Astrocyte of the spinal cord (primary cell): Measurements from ENCODE around the gene RYR3.

Source experiments
- DNase-seq: peaks from one replicate; pipeline ENCODE4 v3.0.0; 2011; ENCODE audit warnings: low read depth, low spot score
- H3K4me3 ChIP-seq: 2 replicates; pipeline ENCODE4 v1.5.1; 2011; ENCODE audit warnings: low read depth, mild to moderate bottlenecking, low read length, moderate library complexity
- in situ Hi-C: cut with HindIII; loops from 2 replicates; pipeline ENCODE4 v1.10.0; 2017; ENCODE audit warnings: low sequenced_read_pairs
- TF ChIP-seq, protein P1 (sequence below): IDR thresholded peaks from 2 replicates; pipeline ENCODE4 v1.5.1; 2012; ENCODE audit warnings: low read depth, mild to moderate bottlenecking, low read length, inconsistent platforms

Gene RYR3

GRCh38 chr15:33882921-33883320, 572.2 kb downstream of the RYR3 start:
- H3K4me3 ChIP-seq = no peak overlapping the region
- TF ChIP-seq, protein P1, sequence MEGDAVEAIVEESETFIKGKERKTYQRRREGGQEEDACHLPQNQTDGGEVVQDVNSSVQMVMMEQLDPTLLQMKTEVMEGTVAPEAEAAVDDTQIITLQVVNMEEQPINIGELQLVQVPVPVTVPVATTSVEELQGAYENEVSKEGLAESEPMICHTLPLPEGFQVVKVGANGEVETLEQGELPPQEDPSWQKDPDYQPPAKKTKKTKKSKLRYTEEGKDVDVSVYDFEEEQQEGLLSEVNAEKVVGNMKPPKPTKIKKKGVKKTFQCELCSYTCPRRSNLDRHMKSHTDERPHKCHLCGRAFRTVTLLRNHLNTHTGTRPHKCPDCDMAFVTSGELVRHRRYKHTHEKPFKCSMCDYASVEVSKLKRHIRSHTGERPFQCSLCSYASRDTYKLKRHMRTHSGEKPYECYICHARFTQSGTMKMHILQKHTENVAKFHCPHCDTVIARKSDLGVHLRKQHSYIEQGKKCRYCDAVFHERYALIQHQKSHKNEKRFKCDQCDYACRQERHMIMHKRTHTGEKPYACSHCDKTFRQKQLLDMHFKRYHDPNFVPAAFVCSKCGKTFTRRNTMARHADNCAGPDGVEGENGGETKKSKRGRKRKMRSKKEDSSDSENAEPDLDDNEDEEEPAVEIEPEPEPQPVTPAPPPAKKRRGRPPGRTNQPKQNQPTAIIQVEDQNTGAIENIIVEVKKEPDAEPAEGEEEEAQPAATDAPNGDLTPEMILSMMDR = no peak
- in situ Hi-C loops = no loop called here
- no peak for DNase-seq

GRCh38 chr15:33888176-33888575, 577.4 kb downstream of the RYR3 start:
- DNase-seq = no peak
- in situ Hi-C loops = no loop called here
- H3K4me3 ChIP-seq = no peak overlapping the region
- TF ChIP-seq, protein P1 = no peak

GRCh38 chr15:33894193-33894592, 583.4 kb downstream of the RYR3 start:
- in situ Hi-C loops = no loop called here
- DNase-seq = no peak
- H3K4me3 ChIP-seq = no peak overlapping the region
- TF ChIP-seq, protein P1 = no peak

- no peak overlapping the region for H3K4me3 ChIP-seq
- no peak for DNase-seq
- TF ChIP-seq, protein P1 = no peak
- in situ Hi-C loops = no loop called here
Observed at GRCh38 chr15:33902043-33902442, 591.3 kb downstream of the RYR3 start.

DNA sequence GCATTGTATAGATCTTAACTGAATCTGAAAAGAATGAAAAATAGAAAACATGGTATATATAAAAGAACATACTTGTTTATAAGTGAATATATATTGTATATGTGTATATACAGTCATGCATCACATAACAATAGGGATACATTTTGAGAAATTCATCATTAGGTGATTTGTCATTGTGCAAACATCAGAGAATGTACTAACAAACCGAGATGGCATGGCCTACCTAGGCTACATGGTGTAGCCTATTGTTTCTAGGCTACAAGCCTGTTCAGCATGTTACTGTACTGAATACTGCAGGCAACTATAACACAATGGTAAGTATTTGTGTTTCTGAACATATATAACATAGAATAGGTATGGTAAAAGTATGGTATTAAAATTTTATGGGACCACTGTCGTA, 592.9 kb downstream of the RYR3 start:
- TF ChIP-seq, protein P1 = no peak
- no peak overlapping the region for H3K4me3 ChIP-seq
- DNase-seq = no peak
- in situ Hi-C loops = no loop called here

GRCh38 chr15:33907326-33907725, 596.6 kb downstream of the RYR3 start:
- TF ChIP-seq, protein P1 = no peak
- H3K4me3 ChIP-seq = no peak overlapping the region
- DNase-seq = no peak
- in situ Hi-C loops = no loop called here

- DNase-seq = peak; percentile 34
- TF ChIP-seq, protein P1 = no peak
- no peak overlapping the region for H3K4me3 ChIP-seq
- in situ Hi-C loops = no loop called here
Observed at GRCh38 chr15:33908406-33908805, 597.6 kb downstream of the RYR3 start.
